ENCODE measurements around the gene AAK1.

The AAK1 gene

DNA sequence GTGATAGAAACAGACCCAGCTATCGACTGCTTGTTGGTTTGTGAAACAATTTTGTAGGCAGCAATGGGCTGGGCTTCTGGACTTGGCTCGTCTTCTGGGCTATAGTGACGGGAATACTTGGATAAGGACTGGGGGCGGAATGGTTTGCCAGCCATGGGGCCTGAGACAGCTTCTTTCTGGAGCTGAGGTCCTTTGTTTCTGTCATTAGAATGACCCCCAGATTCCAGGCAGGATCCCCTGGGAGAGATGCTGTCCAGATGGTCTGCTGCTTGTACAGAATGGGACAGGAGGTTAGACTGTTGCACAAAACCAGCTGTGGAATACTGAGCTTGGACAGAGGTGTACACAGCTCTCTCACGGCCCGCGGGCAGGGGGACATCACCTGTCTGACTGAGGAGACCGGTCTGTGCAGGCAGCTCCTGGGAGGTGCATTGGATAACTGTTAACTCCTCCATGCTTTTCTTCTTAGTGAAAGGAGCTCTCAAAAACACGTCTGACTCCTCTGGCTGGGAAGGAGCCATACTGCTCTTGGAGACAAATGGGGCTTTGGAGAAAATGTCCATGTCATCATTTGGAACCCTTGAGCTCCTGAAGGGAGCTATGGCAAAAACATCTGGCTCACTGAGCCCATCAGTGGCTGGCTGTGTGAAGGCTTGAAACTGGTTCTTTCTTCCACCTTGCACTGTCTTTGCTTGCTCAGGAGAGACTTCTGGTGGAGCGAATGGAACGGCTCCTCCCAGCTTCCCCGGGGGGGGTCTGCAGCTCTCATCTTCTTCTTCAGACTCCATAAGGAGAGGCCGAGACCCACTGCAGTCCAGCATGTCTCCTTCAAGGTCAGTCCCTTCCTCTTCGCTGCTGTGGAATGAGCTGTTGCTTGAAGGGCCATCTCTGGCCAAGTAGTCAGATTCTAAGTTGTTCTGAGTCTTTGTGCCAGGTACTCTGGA lies 177.8 kb downstream of the AAK1 start:
- Histone ChIP-seq H3K9me2 (replicated peaks; ENCODE audit: insufficient read depth, low read length) (no peaks in the 10 kb centered on the region), H3K79me2 (ENCODE audit: insufficient read depth, low read length) (no peaks in the 10 kb centered on the region), H4K20me1 (ENCODE audit: low read depth, low read length) (no peaks in the 10 kb centered on the region), H2AFZ (ENCODE audit: low read depth, low read length, severe bottlenecking) (no peak overlapping the region), H3K27ac (ENCODE audit: low read depth, low read length) (no peak overlapping the region), H3K4me3 (ENCODE audit: insufficient read depth, low read length, poor library complexity, severe bottlenecking) (no peak overlapping the region), H3K9me3 (ENCODE audit: insufficient read depth, low read length) (no peaks in the 10 kb centered on the region), H3K27me3 (ENCODE audit: low read length) (no peaks in the 10 kb centered on the region), H3K9ac (ENCODE audit: low read length) (no peak overlapping the region), H3K36me3 (ENCODE audit: low read length) (no peaks in the 10 kb centered on the region), H3K4me2 (ENCODE audit: low read depth, low read length, poor library complexity, severe bottlenecking) (no peak overlapping the region), H3F3A (ENCODE audit: insufficient read depth) (no peaks in the 10 kb centered on the region)
- no peak for TF ChIP-seq CTCF (IDR thresholded peaks at IDR 0.05; ENCODE audit: insufficient read depth, low read length, poor library complexity, severe bottlenecking)
- TF ChIP-seq EZH2phosphoT487 (conservative IDR thresholded peaks at IDR 0.05; ENCODE audit: low read length), result no peak

DNA sequence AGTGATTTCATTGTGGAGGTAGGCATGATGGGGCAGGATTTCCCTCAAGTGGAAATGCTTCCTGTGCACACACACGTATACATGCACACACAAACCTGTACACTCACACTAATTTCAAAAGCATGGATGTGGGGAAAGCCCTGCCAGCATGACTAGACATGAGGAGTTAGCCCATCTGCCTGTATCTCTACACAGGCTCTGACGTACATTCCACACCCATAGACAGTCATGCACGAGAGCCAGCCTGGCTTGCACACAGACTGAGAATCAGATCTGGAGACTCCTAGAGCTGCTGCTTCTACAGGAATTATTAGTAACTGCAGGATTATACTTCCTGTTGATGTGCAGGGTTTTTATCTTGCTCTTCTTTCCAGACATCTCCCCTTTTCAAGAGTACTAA lies 179.0 kb downstream of the AAK1 start:
- Histone ChIP-seq H3K9me3 (ENCODE audit: insufficient read depth, low read length) (no peaks in the 10 kb centered on the region), H3K36me3 (ENCODE audit: low read length) (no peaks in the 10 kb centered on the region), H3K27ac (ENCODE audit: low read depth, low read length) (no peak overlapping the region), H3K9me2 (replicated peaks; ENCODE audit: insufficient read depth, low read length) (no peaks in the 10 kb centered on the region), H3F3A (ENCODE audit: insufficient read depth) (no peaks in the 10 kb centered on the region), H3K4me2 (ENCODE audit: low read depth, low read length, poor library complexity, severe bottlenecking) (no peak overlapping the region), H3K27me3 (ENCODE audit: low read length) (no peaks in the 10 kb centered on the region), H2AFZ (ENCODE audit: low read depth, low read length, severe bottlenecking) (no peak overlapping the region), H3K79me2 (ENCODE audit: insufficient read depth, low read length) (no peaks in the 10 kb centered on the region), H3K4me3 (ENCODE audit: insufficient read depth, low read length, poor library complexity, severe bottlenecking) (no peak overlapping the region), H3K9ac (ENCODE audit: low read length) (no peak overlapping the region), H4K20me1 (ENCODE audit: low read depth, low read length) (no peaks in the 10 kb centered on the region)
- no peak for TF ChIP-seq EZH2phosphoT487 (conservative IDR thresholded peaks at IDR 0.05; ENCODE audit: low read length)

DNA sequence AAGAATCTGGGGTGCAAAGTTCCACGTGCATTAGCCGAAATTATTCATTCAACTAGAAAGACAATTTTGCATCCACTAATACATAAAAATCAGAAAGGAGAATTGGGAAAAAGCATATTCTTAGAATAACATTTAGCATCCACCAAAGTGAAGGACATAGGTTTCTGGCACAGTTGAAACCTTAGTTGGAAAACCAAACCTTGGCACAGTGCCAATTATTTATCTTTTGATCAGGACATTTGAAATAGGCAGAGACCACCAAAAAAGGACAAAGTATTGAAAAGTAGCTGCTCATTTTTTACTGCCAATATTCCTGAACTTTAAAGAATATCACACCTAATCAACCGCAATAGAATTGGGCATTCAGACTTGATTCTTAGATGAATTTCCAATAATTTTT lies 180.8 kb downstream of the AAK1 start:
- Histone ChIP-seq H3K9ac (ENCODE audit: low read length) (no peak overlapping the region), H3F3A (ENCODE audit: insufficient read depth) (no peaks in the 10 kb centered on the region), H3K27me3 (ENCODE audit: low read length) (no peaks in the 10 kb centered on the region), H3K27ac (ENCODE audit: low read depth, low read length) (no peak overlapping the region), H4K20me1 (ENCODE audit: low read depth, low read length) (no peaks in the 10 kb centered on the region), H3K4me2 (ENCODE audit: low read depth, low read length, poor library complexity, severe bottlenecking) (no peak overlapping the region), H3K79me2 (ENCODE audit: insufficient read depth, low read length) (no peaks in the 10 kb centered on the region), H3K4me3 (ENCODE audit: insufficient read depth, low read length, poor library complexity, severe bottlenecking) (no peak overlapping the region), H3K36me3 (ENCODE audit: low read length) (no peaks in the 10 kb centered on the region), H2AFZ (ENCODE audit: low read depth, low read length, severe bottlenecking) (no peak overlapping the region), H3K9me2 (replicated peaks; ENCODE audit: insufficient read depth, low read length) (no peaks in the 10 kb centered on the region), H3K9me3 (ENCODE audit: insufficient read depth, low read length) (no peaks in the 10 kb centered on the region)
- TF ChIP-seq CTCF (IDR thresholded peaks at IDR 0.05; ENCODE audit: insufficient read depth, low read length, poor library complexity, severe bottlenecking) (no peak), EZH2phosphoT487 (conservative IDR thresholded peaks at IDR 0.05; ENCODE audit: low read length) (no peak)

DNA sequence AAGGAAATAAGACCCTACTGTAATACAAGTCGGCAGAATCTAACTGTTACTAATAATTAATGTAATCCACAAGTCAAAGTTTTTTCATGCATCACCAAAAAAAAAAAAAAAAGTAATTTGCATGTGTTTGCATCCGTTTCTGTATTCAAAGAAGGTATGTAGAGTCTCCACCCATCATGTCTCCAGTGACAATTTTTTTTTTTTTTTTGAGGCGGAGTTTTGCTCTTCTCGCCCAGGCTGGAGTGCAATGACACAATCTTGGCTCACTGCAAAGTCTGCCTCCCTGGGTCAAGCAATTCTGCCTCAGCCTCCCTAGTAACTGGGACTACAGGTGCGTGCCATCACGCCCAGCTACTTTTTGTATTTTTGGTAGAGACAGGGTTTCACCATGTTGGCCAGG lies 182.1 kb downstream of the AAK1 start:
- Histone ChIP-seq H3K27me3 (ENCODE audit: low read length) (no peaks in the 10 kb centered on the region), H3K36me3 (ENCODE audit: low read length) (no peaks in the 10 kb centered on the region), H3K27ac (ENCODE audit: low read depth, low read length) (no peak overlapping the region), H3K4me3 (ENCODE audit: insufficient read depth, low read length, poor library complexity, severe bottlenecking) (no peak overlapping the region), H3K9ac (ENCODE audit: low read length) (no peak overlapping the region), H2AFZ (ENCODE audit: low read depth, low read length, severe bottlenecking) (no peak overlapping the region), H3K9me3 (ENCODE audit: insufficient read depth, low read length) (no peaks in the 10 kb centered on the region), H3K9me2 (replicated peaks; ENCODE audit: insufficient read depth, low read length) (no peaks in the 10 kb centered on the region), H3K79me2 (ENCODE audit: insufficient read depth, low read length) (no peaks in the 10 kb centered on the region), H3F3A (ENCODE audit: insufficient read depth) (no peaks in the 10 kb centered on the region), H3K4me2 (ENCODE audit: low read depth, low read length, poor library complexity, severe bottlenecking) (no peak overlapping the region), H4K20me1 (ENCODE audit: low read depth, low read length) (no peaks in the 10 kb centered on the region)
- no peak for TF ChIP-seq CTCF (IDR thresholded peaks at IDR 0.05; ENCODE audit: insufficient read depth, low read length, poor library complexity, severe bottlenecking)
- TF ChIP-seq EZH2phosphoT487 (conservative IDR thresholded peaks at IDR 0.05; ENCODE audit: low read length), result no peak
